GM23338 (cell line): Measurements from ENCODE around the gene CELA2A.

Source experiments
- CREB1 ChIP-seq: fragments of 250-450 bp; sonication (Bioruptor Pico); IDR thresholded peaks from 2 replicates; pipeline ENCODE4 v1.5.0; 2020; ENCODE audit warnings: low read depth, mild to moderate bottlenecking, moderate library complexity
- CTCF ChIP-seq, 2 experiments: fragments of 200-600 bp in 1 of 2; sonication (generic) in 1 of 2; conservative IDR thresholded peaks; 2 replicates each; pipeline versions ENCODE4 v1.5.1 to v1.6.1; 2016 to 2017; ENCODE audit warnings: antibody characterized with exemption in 2 of 2, low read depth in 2 of 2, mild to moderate bottlenecking in 2 of 2, moderate library complexity in 1 of 2
- ETS1 ChIP-seq: IDR thresholded peaks from 2 replicates; pipeline ENCODE4 v1.6.1; 2016; ENCODE audit warnings: antibody characterized with exemption
- EZH2 ChIP-seq: fragments of 200-600 bp; sonication (generic); IDR thresholded peaks from one replicate; pipeline ENCODE4 v1.8.0; 2017; ENCODE audit warnings: antibody characterized with exemption, mild to moderate bottlenecking, low read depth; ENCODE audit not compliant: unreplicated experiment
- EZH2phosphoT487 ChIP-seq: fragments of 200-600 bp; sonication (generic); IDR thresholded peaks from one replicate; pipeline ENCODE4 v1.8.1; 2018; ENCODE audit warnings: antibody characterized with exemption; ENCODE audit not compliant: unreplicated experiment
- JUNB ChIP-seq: IDR thresholded peaks from one replicate; pipeline ENCODE4 v1.6.1; 2016; ENCODE audit warnings: antibody characterized with exemption; ENCODE audit not compliant: unreplicated experiment
- NANOG ChIP-seq: IDR thresholded peaks from 2 replicates; pipeline ENCODE4 v1.6.1; 2016; ENCODE audit warnings: antibody characterized with exemption, borderline replicate concordance
- POLR2AphosphoS5 ChIP-seq: IDR thresholded peaks from 2 replicates; pipeline ENCODE4 v1.6.1; 2016; ENCODE audit warnings: antibody characterized with exemption, low read depth
- REST ChIP-seq: IDR thresholded peaks from one replicate; pipeline ENCODE4 v1.6.1; 2018; ENCODE audit warnings: antibody characterized with exemption; ENCODE audit not compliant: unreplicated experiment
- STAT1 ChIP-seq: IDR thresholded peaks from one replicate; pipeline ENCODE4 v1.6.1; 2016; ENCODE audit warnings: antibody characterized with exemption; ENCODE audit not compliant: unreplicated experiment
- ZNF114 ChIP-seq: fragments of 250-450 bp; sonication (Bioruptor Pico); IDR thresholded peaks from 2 replicates; pipeline ENCODE4 v1.5.0; 2020; ENCODE audit warnings: mild to moderate bottlenecking, moderate library complexity
- ZNF331 ChIP-seq: fragments of 250-450 bp; sonication (Bioruptor Pico); IDR thresholded peaks from 2 replicates; pipeline ENCODE4 v1.5.0; 2020; ENCODE audit warnings: low read depth, mild to moderate bottlenecking, moderate library complexity
- ZNF462 ChIP-seq: fragments of 250-450 bp; sonication (Bioruptor Pico); IDR thresholded peaks from 2 replicates; pipeline ENCODE4 v1.5.0; 2020; ENCODE audit warnings: mild to moderate bottlenecking, moderate library complexity

GRCh38 chr1:15445390-15446122 lies 11.0 kb upstream of the CELA2A start:
- TF ChIP-seq CTCF (conservative IDR thresholded peaks at IDR 0.05; ENCODE audit: low read depth in 2 of 2) (no peak), ETS1 (no peak), POLR2AphosphoS5 (no peak), EZH2 (no peak), REST (no peak), EZH2phosphoT487 (no peak), STAT1 (no peak), JUNB (no peak), CREB1 (CRISPR knock-in tag) (no peak), NANOG (no peak), ZNF114 (CRISPR knock-in tag) (no peak), ZNF462 (CRISPR knock-in tag) (no peak), ZNF331 (CRISPR knock-in tag) (no peak)
